Nephron (organoid): ENCODE measurements around the gene LRRC37A.
"Not testable (repeated sequence)": the region's sequence is repeated elsewhere in the genome, so short reads cannot be mapped to it uniquely, and the experiment has no call there.

Source experiments
- H3K27ac Mint-ChIP-seq, 3 experiments: 2 replicates each; pipeline ENCODE4 v1.8.0; 2020; ENCODE audit warnings: mixed read lengths in 3 of 3, mild to moderate bottlenecking in 2 of 3, moderate library complexity in 1 of 3
- H3K27me3 Mint-ChIP-seq: 2 replicates; pipeline ENCODE4 v1.8.0; 2021; ENCODE audit warnings: low read depth, mild to moderate bottlenecking, moderate library complexity, mixed read lengths
- H3K36me3 Mint-ChIP-seq: 2 replicates; pipeline ENCODE4 v1.8.0; 2020; ENCODE audit warnings: low read depth, mixed read lengths
- H3K4me1 Mint-ChIP-seq: 2 replicates; pipeline ENCODE4 v1.8.0; 2020; ENCODE audit warnings: mixed read lengths
- H3K4me3 Mint-ChIP-seq, 3 experiments: 2 replicates each; pipeline ENCODE4 v1.8.0; 2020; ENCODE audit warnings: mild to moderate bottlenecking in 3 of 3, mixed read lengths in 3 of 3, moderate library complexity in 2 of 3
- H3K9me3 Mint-ChIP-seq: 2 replicates; pipeline ENCODE4 v1.8.0; 2020; ENCODE audit warnings: mixed read lengths
- CTCF ChIP-seq, 3 experiments: fragments of 200-600 bp; sonication (generic); IDR thresholded peaks; one replicate each; pipeline ENCODE4 v1.5.0; 2021; ENCODE audit warnings: antibody characterized with exemption in 3 of 3; ENCODE audit not compliant: unreplicated experiment in 3 of 3

Gene LRRC37A

GRCh38 chr17:46264456-46265198 lies 30.3 kb upstream of the LRRC37A start:
- H3K4me3 Mint-ChIP-seq: peak overlapping the region; percentile 42 to 67 (median 49)
- H3K27me3 Mint-ChIP-seq: peaks cover 68% of the 10 kb centered on the region
- H3K4me1 Mint-ChIP-seq: peaks cover 13% of the 10 kb centered on the region
- H3K27ac Mint-ChIP-seq: peak overlapping the region in 1 of 3 experiments; percentile 10
- peaks cover 6% of the 10 kb centered on the region for H3K36me3 Mint-ChIP-seq
- TF ChIP-seq CTCF (IDR thresholded peaks at IDR 0.05; ENCODE audit: unreplicated experiment in 3 of 3): no peak
- no peaks in the 10 kb centered on the region for H3K9me3 Mint-ChIP-seq

- peaks cover 13% of the 10 kb centered on the region for H3K4me1 Mint-ChIP-seq
- H3K9me3 Mint-ChIP-seq, H3K36me3 Mint-ChIP-seq: not testable (repeated sequence)
- H3K27me3 Mint-ChIP-seq: peaks cover 73% of the 10 kb centered on the region
- peak overlapping the region; percentile 80 to 88 (median 83) for H3K4me3 Mint-ChIP-seq
- H3K27ac Mint-ChIP-seq: peak overlapping the region; percentile 72 to 81 (median 79)
Measured at GRCh38 chr17:46266063-46266655, 28.8 kb upstream of the LRRC37A start.

GRCh38 chr17:46266656-46267544 lies 28.0 kb upstream of the LRRC37A start:
- no peaks in the 10 kb centered on the region for H3K36me3 Mint-ChIP-seq
- H3K27me3 Mint-ChIP-seq: peaks cover 75% of the 10 kb centered on the region
- H3K27ac Mint-ChIP-seq: peak overlapping the region; percentile 72 to 81 (median 79)
- TF ChIP-seq CTCF (IDR thresholded peaks at IDR 0.05; ENCODE audit: unreplicated experiment in 3 of 3): no peak
- peaks cover 13% of the 10 kb centered on the region for H3K4me1 Mint-ChIP-seq
- H3K4me3 Mint-ChIP-seq: peak overlapping the region; percentile 86 to 88 (median 87)
- H3K9me3 Mint-ChIP-seq: no peaks in the 10 kb centered on the region

- no peaks in the 10 kb centered on the region for H3K36me3 Mint-ChIP-seq
- no peaks in the 10 kb centered on the region for H3K9me3 Mint-ChIP-seq
- H3K4me3 Mint-ChIP-seq: no peak overlapping the region
- peaks cover 68% of the 10 kb centered on the region for H3K27me3 Mint-ChIP-seq
- TF ChIP-seq CTCF (IDR thresholded peaks at IDR 0.05; ENCODE audit: unreplicated experiment in 3 of 3): no peak
- no peak overlapping the region for H3K27ac Mint-ChIP-seq
- H3K4me1 Mint-ChIP-seq: peaks cover 13% of the 10 kb centered on the region
Measured at GRCh38 chr17:46270032-46270431, 24.9 kb upstream of the LRRC37A start.

GRCh38 chr17:46273541-46274236 lies 21.2 kb upstream of the LRRC37A start:
- H3K4me1 Mint-ChIP-seq: no peaks in the 10 kb centered on the region
- H3K27ac Mint-ChIP-seq: no peak overlapping the region
- H3K9me3 Mint-ChIP-seq: no peaks in the 10 kb centered on the region
- peaks cover 50% of the 10 kb centered on the region for H3K27me3 Mint-ChIP-seq
- TF ChIP-seq CTCF (IDR thresholded peaks at IDR 0.05; ENCODE audit: unreplicated experiment in 3 of 3): no peak
- H3K4me3 Mint-ChIP-seq: no peak overlapping the region
- H3K36me3 Mint-ChIP-seq: no peaks in the 10 kb centered on the region

- H3K27ac Mint-ChIP-seq: no peak overlapping the region
- H3K36me3 Mint-ChIP-seq: no peaks in the 10 kb centered on the region
- no peaks in the 10 kb centered on the region for H3K4me1 Mint-ChIP-seq
- peaks cover 50% of the 10 kb centered on the region for H3K27me3 Mint-ChIP-seq
- no peak for TF ChIP-seq CTCF (IDR thresholded peaks at IDR 0.05; ENCODE audit: unreplicated experiment in 3 of 3)
- H3K9me3 Mint-ChIP-seq: no peaks in the 10 kb centered on the region
- H3K4me3 Mint-ChIP-seq: no peak overlapping the region
Measured at GRCh38 chr17:46274238-46274637, 20.7 kb upstream of the LRRC37A start.

GRCh38 chr17:46276728-46277479 lies 18.0 kb upstream of the LRRC37A start:
- H3K9me3 Mint-ChIP-seq, H3K4me3 Mint-ChIP-seq, H3K4me1 Mint-ChIP-seq, H3K27ac Mint-ChIP-seq, H3K36me3 Mint-ChIP-seq: not testable (repeated sequence)
- H3K27me3 Mint-ChIP-seq: peaks cover 28% of the 10 kb centered on the region

- H3K9me3 Mint-ChIP-seq, H3K36me3 Mint-ChIP-seq, H3K27ac Mint-ChIP-seq, H3K4me1 Mint-ChIP-seq, H3K4me3 Mint-ChIP-seq: not testable (repeated sequence)
- H3K27me3 Mint-ChIP-seq: peaks cover 12% of the 10 kb centered on the region
Measured at GRCh38 chr17:46281336-46281735, 13.6 kb upstream of the LRRC37A start.
